Renal cortical epithelial cell (primary cell): Measurements from ENCODE around the gene DLG1. TPM values are rescaled to one million over a fixed set of nuclear protein-coding genes. Genes with fewer than 3 reads are reported as not detected.

Source experiments
- DNase-seq: peaks from one replicate; pipeline ENCODE4 v3.0.0-alpha.2; 2011; ENCODE audit warnings: low read depth
- total RNA-seq: library from RNA; depleted of rRNA; stranded (reverse); fragments of >200 nt; gene quantifications from 2 replicates; pipeline ENCODE4 v1.2.3, GENCODE V29; 2014

DLG1 gene
- total RNA-seq, 1 donor from 2014 or later, result 197 TPM

GRCh38 chr3:197030379-197031314 lies 267.8 kb downstream of the DLG1 start:
- DNase-seq, result no peak

GRCh38 chr3:197029511-197030167 lies 268.8 kb downstream of the DLG1 start, which contains the start of gene MELTF:
Gene MELTF (minus strand): TSS chr3:197029817. CDS start chr3:197029702, 115 bp downstream.
- no peak for DNase-seq

DNA sequence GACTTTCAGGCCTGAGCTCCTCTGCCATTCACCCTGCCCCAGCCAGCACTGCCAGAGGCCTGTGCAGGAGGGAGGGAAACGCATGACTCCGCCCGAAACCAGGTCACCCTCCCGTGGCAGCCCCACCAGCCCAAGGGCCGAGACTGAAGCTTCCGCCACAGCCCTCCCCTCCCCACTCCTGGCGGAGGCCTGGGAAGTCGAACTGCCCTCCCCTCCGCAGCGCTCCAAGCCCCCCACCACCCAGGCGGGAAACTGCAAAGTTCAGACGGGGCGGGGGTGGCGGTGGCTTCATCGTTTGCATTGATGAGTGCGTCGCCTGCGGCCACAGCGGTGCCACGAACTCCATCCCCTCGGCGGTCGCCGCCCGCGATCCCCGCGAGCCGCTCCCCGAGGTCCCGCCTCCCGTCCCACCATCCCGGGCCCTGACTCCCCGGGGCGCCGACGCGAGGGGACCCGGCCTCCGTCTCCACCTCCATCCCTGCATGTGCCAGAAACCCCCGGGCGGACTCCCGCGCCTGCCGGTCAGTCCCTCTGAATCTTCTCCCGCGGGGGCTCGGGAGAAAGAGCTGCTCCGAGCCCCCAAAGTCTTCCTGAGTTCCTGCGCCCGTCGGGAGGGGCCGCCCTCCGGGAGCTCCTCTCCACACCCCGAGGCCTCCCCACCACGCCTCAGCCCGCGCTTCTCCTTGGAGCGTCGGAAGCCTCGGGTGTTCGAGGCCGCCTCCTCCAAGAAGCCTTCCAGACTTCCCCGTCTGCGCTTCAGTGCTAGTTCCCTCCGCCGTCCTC lies 269.5 kb downstream of the DLG1 start:
- no peak for DNase-seq

DNA sequence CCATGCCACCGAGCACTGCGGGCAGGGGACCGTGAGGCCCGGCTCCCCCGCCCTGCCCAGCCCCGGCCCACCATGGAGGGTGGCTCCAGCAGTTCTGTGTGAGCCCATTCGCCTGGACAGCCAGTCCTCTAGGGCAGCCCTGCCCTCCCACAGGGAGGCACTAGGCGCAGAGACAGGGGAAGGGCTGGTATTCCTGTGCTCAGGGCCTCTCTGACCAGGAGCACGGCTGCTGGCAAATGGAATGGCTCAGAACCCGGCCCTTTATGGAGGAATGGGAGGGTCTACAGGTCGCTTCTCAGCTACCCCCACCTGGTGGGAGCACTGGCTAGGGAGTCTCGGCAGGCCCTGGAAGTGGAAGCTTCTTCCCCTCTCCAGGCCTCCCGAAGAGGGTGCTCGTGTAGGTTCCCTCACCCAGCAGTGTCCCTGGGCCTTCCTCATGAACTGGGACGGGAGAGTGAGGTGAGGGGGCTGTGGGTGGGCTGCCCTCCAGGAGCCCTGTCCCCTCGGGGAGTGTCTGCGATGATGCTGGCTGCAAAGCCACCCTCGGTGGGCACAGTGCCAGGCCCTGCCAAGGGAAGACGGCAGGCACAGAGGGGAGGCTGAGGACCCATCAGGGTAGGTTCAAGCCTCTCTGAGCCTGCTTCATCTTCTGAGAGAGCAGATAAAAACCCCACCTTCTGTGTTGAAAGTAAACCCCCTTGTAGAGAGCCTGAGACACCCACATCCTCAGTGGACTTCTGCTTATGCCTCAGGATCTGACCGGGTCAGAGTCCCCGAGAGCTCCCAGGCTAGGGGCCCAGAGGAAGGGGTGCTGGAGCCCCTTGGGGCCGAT lies 270.3 kb downstream of the DLG1 start:
- no peak for DNase-seq

DNA sequence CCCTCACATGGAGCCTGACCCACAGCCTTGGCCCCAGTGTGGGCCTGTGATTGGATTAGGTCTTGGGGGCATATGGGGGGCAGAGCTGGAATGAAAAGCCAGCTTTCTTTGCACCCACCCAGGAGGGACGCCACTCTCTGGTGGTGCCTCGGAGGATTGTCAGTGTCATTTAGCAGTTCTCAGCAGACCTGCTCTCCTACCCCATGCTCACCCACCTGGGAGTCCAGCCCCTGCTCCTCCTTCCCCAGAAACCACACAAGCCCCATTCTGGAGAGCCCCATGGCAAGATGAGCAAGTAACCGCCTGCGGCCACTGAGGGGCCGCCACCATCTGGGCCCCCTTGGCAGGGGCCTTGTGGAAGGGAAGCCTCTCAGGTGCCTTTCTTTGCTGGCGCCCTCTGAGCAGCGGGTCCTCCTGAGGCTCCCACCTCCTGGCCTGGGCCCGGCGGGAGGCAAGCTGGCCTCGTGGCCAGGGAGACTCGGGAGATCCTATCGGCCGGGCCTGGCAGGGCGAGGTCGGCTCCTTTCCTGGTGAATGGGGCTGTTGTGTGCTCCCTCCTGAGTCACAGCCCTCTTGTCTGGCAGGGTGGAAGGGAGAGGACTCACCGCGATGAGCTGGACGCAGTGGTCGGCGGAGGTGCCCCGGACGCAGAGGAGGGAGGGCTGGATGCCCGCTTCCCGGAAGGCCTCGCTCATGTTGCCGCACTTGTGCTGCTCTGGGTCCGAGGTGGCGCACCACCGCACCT lies 271.1 kb downstream of the DLG1 start:
- no peak for DNase-seq

GRCh38 chr3:197026481-197026866 lies 271.9 kb downstream of the DLG1 start:
- DNase-seq, result no peak

GRCh38 chr3:197025736-197026480 lies 272.5 kb downstream of the DLG1 start:
- DNase-seq, result no peak

- DNase-seq, result no peak
Measured at GRCh38 chr3:197024881-197025735, 273.3 kb downstream of the DLG1 start.

- no peak for DNase-seq
Measured at GRCh38 chr3:197023998-197024651, 274.3 kb downstream of the DLG1 start.

GRCh38 chr3:197023241-197023997 lies 275.0 kb downstream of the DLG1 start:
- DNase-seq, result peak; percentile 74

GRCh38 chr3:197022405-197023231 lies 275.8 kb downstream of the DLG1 start:
- DNase-seq, result no peak

- DNase-seq, result no peak
Measured at GRCh38 chr3:197021729-197022404, 276.5 kb downstream of the DLG1 start.

DNA sequence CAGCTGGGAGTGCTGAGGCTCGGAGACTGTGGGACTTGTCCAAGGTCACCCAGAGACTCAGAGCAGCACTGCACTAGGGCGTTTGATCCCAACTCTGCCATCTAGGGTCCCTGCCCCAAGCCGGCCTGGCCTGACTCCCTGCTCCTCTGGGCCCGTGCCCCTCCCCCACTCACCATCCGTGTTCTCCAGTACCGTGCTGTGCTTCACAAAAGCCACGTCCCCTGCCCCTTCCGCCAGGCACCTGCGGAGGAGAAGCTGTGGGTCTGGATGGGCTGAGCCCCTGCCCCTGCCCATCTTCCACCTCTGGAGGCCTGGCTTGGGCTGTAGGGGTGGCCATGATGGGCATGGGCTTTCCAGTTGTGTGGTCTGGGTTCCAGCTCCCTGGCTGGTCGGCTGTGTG lies 277.2 kb downstream of the DLG1 start:
- no peak for DNase-seq

DNA sequence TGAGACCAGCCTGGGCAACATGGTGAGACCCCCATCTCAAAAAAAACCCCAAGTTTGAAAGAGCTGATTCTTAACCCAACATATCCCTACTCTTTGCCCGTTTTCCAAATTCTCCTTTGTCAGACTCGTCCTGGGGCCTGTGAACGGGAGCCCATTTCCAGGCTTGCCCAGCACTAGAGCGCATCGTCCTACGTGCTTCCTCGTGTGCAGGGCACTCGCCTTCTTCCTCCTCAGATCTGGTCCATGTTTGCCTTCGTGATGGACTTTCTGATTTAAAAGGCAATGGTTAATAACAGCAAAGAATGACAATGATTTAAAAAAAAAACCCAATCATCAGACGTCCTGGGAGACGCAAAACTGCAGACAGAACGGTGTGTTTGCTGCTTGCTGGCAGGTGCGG lies 278.9 kb downstream of the DLG1 start:
- no peak for DNase-seq

DNA sequence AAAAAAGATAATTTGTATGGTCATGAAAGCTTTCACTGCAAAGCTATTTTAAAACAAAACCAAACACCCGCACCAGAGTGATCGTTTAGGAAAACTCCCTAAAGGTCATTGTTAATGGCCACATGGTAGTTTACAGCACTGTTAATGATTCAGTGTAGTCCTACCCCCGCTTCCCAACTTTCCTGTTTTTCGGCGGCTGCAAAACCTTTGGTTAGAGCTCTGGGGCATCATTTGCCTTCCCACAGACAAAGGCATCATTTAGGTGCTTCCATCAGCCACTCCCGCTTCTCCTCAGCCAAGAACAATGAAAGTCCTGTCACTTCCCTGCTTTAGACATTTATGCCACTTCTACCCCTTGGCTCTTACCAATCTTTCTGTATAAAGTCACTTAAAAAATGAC lies 279.4 kb downstream of the DLG1 start:
- peak; percentile 44 for DNase-seq

- no peak for DNase-seq
Measured at GRCh38 chr3:197017003-197017402, 281.4 kb downstream of the DLG1 start.
